ENCODE data around the gene SSBP3.
A peak's percentile ranks its signal among the peaks of the same experiment; 100 is the strongest.

Gene SSBP3

DNA sequence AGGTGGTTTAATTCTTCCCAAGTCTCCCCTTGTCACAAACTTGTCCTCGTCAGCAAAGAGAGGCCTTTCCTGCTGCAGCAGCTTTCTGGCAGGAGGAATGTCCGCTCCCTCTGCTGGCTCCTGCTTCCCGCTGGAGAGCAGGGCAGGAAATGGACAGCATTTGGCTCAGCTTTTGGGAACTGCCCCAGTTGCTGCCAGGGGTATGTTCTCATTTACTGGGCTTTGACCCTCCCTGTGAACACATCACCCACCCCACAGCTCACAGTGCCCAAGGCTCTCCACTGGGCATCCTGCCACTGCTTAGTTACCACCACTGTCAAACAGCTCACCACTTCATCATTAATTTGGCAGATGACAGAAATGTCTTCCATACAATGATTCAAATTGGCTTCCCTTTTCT, 130.8 kb downstream of the SSBP3 start:
- no peak overlapping the region for H3K4me3 ChIP-seq (ENCODE audit: low read depth, low read length)
- TF ChIP-seq, protein P1, sequence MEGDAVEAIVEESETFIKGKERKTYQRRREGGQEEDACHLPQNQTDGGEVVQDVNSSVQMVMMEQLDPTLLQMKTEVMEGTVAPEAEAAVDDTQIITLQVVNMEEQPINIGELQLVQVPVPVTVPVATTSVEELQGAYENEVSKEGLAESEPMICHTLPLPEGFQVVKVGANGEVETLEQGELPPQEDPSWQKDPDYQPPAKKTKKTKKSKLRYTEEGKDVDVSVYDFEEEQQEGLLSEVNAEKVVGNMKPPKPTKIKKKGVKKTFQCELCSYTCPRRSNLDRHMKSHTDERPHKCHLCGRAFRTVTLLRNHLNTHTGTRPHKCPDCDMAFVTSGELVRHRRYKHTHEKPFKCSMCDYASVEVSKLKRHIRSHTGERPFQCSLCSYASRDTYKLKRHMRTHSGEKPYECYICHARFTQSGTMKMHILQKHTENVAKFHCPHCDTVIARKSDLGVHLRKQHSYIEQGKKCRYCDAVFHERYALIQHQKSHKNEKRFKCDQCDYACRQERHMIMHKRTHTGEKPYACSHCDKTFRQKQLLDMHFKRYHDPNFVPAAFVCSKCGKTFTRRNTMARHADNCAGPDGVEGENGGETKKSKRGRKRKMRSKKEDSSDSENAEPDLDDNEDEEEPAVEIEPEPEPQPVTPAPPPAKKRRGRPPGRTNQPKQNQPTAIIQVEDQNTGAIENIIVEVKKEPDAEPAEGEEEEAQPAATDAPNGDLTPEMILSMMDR (IDR thresholded peaks at IDR 0.05; ENCODE audit: control insufficient read depth, extremely low read depth, insufficient read depth) = peak; percentile 21; the same call in 1 of the 2 replicates
- DNase-seq (ENCODE audit: low read depth) = no peak

DNA sequence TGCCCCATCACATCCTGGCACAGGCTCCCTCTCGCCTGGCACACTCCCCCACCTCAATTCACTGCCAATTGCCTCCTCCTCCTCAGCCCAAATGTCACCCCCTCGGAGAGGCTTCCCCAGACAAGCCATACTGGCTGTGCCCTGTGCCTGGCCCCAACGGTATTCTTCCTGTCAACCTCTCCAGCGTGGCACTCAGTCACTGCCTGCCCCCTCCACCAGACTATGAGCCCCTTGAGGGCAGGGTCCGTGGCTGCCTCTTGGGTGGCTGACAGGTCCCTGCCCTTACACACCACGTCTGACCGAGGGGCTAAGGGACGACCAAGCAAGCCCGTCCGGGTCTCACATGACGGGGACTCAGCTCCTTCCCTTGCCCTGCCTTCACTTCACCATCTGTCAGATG, 131.3 kb downstream of the SSBP3 start:
- TF ChIP-seq, protein P1 (IDR thresholded peaks at IDR 0.05; ENCODE audit: control insufficient read depth, extremely low read depth, insufficient read depth) = no peak
- H3K4me3 ChIP-seq (ENCODE audit: low read depth, low read length) = no peak overlapping the region
- no peak for DNase-seq (ENCODE audit: low read depth)

DNA sequence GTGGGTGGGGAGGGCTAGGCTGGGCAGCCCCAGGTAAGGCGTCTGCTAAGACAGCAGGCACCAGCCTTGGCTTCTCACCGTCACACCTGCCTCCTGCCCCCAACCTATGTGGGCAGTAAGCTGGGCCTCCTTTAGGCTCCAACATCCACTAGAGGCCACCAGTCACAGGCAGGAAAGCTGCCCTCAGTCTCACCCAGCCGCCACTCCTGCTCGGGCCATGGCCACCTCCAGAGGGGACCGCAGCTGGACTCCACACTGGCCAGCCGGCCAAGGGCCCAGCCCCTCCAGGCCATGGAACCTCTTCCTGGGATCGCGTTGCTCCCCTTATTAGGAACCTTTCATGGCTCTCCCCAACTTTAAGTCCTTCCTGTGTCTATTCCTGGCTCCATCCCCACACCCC, 131.7 kb downstream of the SSBP3 start:
- no peak overlapping the region for H3K4me3 ChIP-seq (ENCODE audit: low read depth, low read length)
- DNase-seq (ENCODE audit: low read depth) = no peak
- TF ChIP-seq, protein P1 (IDR thresholded peaks at IDR 0.05; ENCODE audit: control insufficient read depth, extremely low read depth, insufficient read depth) = peak; percentile 37

DNA sequence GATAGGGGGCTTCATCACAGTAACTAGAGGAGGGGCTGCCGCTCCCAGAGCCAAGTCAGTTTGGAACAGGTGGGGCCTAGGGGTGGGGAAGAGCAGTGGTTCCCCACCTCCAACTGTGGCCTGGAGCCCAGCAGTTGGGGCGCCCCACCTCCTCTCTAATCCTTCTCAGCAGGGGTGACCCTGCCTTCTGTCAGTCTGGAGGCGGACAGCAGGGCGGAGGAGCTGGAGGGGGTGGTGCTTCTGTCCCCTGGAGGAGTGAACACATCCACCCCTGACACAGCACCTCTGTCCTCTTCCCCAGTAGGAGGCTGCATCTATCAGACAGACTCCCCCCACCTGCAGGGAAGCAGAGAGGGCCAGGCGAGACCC, 132.4 kb downstream of the SSBP3 start:
- TF ChIP-seq, protein P1 (IDR thresholded peaks at IDR 0.05; ENCODE audit: control insufficient read depth, extremely low read depth, insufficient read depth) = no peak
- no peak overlapping the region for H3K4me3 ChIP-seq (ENCODE audit: low read depth, low read length)
- no peak for DNase-seq (ENCODE audit: low read depth)

DNA sequence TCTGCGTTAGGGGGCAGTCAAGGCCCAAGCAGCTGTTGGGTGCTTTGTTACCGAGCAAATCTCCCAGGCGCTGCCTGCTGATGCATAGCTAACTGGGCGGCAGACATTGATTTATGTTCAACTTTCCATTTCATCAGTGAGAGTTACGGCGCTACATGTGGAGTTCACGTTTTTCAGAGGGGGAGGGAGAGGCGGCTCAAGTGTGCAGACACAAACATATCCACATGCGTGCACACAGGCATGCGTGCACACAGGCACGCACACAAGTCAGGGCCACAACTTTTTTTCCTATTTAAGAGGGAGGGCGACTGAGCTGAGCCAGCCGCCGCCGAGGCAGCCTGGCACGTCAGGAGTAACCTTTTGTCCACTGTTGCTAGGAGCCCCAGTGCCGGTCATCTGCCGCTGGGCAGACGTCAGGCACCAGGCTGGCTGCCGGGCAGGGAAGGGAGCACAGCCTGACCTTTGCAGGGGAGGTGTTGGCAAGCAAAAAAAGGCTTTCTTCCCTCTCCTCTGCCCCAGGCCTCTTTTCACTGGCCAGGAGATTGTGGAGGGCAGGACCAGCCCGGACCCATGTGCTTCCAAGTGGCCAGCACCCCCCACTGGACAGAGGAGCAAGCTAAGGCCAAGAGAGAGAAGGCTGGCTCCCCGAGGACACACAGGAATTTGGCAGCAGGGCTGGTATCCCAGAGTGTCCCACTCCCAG, 133.0 kb downstream of the SSBP3 start:
- no peak for DNase-seq (ENCODE audit: low read depth)
- TF ChIP-seq, protein P1 (IDR thresholded peaks at IDR 0.05; ENCODE audit: control insufficient read depth, extremely low read depth, insufficient read depth) = no peak
- H3K4me3 ChIP-seq (ENCODE audit: low read depth, low read length) = no peak overlapping the region

DNA sequence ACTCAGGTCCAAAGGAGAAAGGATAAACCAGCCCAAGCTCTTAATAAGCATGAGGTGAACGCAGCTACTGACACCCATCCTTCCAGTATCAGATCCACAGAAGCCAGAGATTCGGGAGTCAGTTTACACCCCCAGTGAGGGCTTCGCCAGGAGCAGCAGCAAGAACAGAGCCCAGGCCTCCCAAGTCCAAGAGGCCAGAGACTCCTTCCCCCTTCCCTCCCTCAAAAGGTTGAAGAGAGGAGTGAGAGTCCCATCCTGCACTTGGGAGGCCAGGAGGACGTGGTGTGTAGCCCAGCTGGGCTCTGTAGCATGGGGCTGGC, 133.5 kb downstream of the SSBP3 start:
- no peak for DNase-seq (ENCODE audit: low read depth)
- TF ChIP-seq, protein P1 (IDR thresholded peaks at IDR 0.05; ENCODE audit: control insufficient read depth, extremely low read depth, insufficient read depth) = no peak

DNA sequence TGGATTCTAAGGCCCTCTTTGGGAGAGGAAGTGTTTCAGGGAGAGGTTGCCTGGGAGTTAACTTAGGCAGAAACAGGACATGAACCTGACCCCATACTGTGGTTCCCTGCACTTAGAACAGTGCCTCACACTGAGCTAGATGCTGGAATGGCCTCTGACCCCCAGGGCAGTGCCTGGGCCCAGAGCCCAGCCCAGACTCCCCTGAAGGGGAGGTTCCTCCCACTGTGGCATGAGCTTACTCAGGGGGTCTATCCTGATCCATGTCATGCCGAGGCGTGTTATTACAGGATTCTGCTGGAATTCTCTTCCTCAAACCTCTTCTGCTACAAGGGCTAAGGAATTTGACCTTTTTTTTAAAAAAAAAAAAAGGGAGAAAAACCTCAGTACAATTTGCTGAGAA, 134.1 kb downstream of the SSBP3 start:
- TF ChIP-seq, protein P1 (IDR thresholded peaks at IDR 0.05; ENCODE audit: control insufficient read depth, extremely low read depth, insufficient read depth) = no peak
- no peak overlapping the region for H3K4me3 ChIP-seq (ENCODE audit: low read depth, low read length)
- no peak for DNase-seq (ENCODE audit: low read depth)

More for the DNA sequence above, 133.5 kb downstream of the SSBP3 start:
- H3K4me3 ChIP-seq (ENCODE audit: low read depth, low read length) = no peak overlapping the region
